GM12874 (cell line): ENCODE results near the gene AAGAB.

ENCODE experiments used
- TF ChIP-seq, protein P1 (sequence below): IDR thresholded peaks from 2 replicates; pipeline ENCODE4 v1.5.1; 2011; ENCODE audit warnings: low read depth, mild to moderate bottlenecking, control low read depth, low read length, moderate library complexity; ENCODE audit not compliant: insufficient read depth

Gene AAGAB

DNA sequence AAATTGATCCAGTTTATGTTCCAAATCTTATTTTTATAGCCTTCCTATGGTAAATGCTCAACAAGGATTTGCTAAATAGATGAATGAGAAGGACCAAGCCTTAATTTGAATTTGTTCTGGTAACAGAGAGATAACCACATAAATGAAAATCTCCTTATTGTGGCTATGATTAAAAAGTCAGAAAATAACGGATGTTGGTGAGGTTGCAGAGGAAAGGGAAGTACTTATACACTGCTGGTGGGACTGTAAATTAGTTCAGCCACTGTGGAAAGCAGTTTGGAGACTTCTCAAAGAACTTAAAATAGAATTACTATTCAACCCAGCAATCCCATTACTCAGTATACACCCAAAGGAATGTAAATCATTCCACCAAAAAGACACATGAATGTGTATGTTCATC, 26.2 kb downstream of the AAGAB start:
- TF ChIP-seq, protein P1, sequence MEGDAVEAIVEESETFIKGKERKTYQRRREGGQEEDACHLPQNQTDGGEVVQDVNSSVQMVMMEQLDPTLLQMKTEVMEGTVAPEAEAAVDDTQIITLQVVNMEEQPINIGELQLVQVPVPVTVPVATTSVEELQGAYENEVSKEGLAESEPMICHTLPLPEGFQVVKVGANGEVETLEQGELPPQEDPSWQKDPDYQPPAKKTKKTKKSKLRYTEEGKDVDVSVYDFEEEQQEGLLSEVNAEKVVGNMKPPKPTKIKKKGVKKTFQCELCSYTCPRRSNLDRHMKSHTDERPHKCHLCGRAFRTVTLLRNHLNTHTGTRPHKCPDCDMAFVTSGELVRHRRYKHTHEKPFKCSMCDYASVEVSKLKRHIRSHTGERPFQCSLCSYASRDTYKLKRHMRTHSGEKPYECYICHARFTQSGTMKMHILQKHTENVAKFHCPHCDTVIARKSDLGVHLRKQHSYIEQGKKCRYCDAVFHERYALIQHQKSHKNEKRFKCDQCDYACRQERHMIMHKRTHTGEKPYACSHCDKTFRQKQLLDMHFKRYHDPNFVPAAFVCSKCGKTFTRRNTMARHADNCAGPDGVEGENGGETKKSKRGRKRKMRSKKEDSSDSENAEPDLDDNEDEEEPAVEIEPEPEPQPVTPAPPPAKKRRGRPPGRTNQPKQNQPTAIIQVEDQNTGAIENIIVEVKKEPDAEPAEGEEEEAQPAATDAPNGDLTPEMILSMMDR, result no peak

DNA sequence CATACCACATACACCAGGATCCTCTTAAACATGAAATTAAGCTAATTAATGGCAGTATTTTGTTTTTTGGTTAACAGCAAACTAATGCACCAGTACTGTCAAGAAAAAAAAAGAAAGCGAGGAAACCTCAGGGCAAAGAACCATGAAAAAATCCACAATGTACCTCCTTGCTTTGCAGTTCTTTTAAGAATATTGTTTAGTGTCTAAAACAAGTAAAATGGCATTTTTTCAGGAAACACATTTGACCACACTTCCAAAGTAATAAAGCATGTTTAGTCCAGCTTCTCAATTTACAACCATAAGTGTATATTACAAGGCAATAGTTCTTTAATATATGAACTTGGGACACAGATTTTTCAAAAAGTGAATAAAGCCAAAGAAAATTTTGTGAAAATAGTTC, 26.6 kb downstream of the AAGAB start:
- TF ChIP-seq, protein P1, result no peak

DNA sequence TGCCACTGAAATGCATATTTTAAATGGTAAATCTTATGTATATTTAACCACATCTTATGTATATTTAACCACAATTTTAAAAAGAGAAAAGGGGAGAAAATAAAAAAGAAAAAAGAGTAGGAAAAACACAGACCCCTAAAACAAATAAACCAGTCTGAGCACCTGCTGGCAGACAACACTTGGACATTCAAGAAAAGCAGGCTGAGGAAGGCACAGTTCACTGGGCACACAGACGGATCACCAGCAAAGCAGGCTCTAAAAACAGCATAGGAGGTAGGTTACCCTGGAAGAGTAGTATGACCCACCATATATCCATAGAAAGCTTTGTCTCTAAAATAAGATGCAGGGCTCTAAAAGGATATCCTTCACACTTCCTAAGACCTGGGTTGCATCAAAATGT, 27.0 kb downstream of the AAGAB start:
- TF ChIP-seq, protein P1, result no peak

DNA sequence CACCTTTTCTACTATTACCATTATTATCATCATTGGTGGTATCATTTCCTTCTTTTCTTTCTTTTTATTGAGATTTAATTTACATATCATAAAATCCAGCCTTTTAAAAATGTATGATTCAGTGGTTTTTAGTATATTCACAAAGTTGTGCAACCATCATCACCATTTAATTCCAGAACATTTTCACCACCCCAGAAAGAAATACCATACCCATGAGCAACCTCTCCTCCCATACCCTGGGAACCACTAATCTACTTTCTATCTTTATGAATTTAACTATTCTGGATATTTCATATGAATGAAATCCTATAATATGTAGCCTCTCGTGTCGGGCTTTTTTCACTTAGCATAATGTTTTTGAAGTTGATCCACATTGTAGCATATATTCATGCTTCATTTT, 29.1 kb downstream of the AAGAB start:
- TF ChIP-seq, protein P1, result no peak

DNA sequence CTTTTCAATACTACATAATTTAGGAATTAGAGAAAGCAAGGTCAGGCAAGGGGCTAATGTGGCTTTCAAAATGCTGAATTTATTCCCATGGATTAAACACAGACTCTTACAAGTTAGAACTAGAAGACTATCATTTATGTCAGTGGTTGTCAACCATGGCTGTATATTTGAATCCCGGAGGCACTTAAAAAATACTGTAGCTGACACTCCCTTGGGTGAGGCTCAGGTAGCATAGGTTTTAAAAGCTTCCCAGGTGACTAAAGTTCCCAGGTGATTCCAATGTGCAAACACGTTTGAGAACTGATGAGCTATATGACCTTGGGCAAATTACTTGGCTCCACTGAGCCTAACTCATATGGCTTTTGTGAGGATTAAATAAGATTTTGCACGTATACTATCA, 29.6 kb downstream of the AAGAB start:
- TF ChIP-seq, protein P1, result no peak

DNA sequence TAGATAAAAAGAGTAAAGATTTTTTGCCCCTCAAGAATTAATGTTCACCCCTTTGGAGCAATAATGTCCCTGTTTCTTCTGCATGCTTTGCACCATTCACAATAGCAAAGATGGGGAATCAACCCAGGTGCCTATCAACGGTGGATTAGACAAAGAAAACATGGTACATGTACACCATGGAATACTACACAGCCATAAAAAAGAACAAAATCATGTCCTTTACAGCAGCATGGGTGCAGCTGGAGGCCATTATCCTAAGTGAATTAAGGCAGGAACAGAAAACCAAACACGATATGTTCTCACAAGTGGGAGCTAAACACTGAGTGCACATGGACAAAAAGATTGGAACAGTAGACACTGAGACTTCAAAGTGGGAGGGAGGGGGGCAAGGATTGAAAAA, 35.2 kb downstream of the AAGAB start:
- TF ChIP-seq, protein P1, result no peak

DNA sequence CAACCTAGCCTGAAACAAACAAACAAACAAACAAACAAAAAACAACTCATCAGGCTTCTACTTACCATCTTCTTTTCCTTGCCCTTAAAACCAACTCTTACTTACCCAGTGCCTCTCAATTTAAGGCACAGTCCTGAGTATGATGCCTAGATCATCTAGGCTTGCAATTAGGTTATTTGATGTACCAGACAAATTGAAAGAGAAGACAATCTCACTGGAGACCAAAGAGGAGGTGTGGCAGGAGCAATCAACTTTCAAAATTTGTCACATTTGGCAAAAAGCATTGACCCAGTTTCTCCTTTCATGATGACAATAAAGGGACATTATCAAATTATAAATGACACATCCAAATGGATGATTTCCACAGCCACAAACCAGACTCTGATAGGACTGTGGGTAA, 36.0 kb downstream of the AAGAB start:
- TF ChIP-seq, protein P1, result no peak

DNA sequence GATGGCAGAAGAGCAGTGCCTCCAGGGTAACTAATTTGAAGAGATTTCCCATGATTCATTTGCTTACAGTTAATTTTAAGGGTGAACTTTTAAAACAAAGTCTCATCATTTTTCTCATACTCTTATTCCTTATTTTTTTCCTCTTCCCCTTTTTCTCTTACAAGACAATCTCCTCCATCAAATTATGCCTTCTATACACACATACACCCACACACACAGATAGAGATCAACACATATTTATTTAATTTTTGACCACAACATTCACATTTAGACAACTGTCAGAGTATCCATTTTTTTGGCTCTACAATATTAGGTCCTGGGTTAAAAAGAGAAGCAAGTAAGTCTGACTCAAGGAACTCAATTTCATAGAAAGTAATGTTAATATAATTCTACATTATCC, 37.6 kb downstream of the AAGAB start:
- TF ChIP-seq, protein P1, result no peak
